Stimulated activated CD8-positive, alpha-beta memory T cell treated with anti-CD3 and anti-CD28 coated beads, Interleukin-12 subunit alpha, Interleukin-12 subunit beta, amount 100 ng/mL, for 4 hours (primary cell): ENCODE data around the gene SHKBP1.

Experiments
- DNase-seq: peaks from one replicate; pipeline ENCODE4 v3.0.0-alpha.2; 2020; ENCODE audit warnings: low read depth

SHKBP1 gene

DNA sequence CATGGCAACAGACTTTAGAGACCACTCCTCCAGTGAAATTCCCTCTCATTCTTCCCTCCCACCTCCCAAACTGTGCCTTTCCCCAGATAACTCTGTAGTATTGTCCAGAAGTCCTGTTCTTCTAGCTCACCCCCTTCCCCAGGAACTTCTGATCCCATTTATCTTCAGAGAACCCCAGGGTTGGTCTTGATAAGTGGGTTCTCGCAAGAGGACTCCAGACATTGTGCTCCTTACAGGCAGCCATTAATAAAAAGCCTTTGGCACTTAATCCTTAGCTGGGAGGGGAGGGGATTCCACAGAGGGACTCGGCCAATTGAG lies 26.4 kb downstream of the SHKBP1 start:
- DNase-seq: no peak

DNA sequence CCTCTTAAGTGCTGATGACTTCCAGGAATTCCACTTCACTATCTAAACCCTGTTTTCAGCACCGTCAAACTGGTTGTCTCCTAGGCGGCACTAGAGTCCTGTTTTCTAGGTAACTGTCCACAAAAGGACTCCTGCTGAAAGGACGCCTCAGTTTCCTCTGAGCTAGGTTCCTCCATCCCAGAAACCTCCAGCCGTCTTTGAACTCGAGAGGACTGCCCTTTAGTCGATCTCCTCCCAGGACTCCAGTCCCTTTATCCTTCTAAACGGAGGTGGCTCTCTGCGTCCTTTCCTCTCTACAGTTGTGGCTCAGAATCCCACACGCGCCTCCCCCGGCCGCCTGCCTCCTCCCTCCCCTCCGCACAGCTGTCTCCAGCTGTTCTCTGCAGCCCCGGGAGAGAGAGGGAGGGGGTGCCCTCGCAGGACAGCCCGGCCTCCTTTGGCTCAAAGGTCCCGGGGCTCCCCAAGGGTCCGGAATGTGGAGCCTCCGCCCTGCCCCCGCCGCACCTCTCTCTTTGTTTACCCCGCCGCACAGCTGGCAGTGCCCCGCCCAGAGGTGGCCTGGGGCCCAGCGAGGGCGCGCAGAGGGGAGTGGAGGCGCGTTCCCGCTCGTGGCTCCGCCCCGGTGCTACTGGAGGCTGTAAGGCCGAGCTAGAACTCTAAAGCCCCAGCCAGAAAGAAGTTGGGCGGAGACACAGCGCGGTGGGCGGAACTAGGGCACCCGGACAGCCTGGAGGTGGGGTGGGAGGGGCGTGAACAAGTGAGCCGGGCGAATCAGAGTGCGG lies 26.9 kb downstream of the SHKBP1 start:
- peak; percentile 88 for DNase-seq

DNA sequence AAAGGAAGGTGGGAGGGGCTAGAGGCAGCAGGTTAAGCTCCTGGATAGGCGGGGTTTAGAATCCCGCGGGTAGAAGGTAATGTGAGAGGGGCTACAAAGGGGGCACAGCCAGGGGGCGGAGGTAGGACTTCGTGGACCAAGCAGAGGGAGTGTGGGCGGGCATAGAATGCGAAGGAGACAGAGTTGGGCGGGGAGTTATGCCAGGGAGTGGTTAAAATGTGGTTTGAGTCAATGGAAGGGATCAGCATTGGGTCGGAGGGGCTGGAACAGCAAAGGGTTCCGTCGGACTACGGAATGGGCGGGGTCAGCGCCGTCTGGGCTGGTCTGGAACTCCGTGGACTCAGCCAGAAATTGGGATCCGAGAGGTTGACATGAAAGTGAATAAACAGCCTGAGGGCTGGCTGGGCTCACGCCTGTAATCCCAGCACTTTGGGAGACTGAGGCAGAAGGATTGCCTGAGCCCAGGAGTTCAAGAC lies 27.5 kb downstream of the SHKBP1 start:
- DNase-seq: no peak

DNA sequence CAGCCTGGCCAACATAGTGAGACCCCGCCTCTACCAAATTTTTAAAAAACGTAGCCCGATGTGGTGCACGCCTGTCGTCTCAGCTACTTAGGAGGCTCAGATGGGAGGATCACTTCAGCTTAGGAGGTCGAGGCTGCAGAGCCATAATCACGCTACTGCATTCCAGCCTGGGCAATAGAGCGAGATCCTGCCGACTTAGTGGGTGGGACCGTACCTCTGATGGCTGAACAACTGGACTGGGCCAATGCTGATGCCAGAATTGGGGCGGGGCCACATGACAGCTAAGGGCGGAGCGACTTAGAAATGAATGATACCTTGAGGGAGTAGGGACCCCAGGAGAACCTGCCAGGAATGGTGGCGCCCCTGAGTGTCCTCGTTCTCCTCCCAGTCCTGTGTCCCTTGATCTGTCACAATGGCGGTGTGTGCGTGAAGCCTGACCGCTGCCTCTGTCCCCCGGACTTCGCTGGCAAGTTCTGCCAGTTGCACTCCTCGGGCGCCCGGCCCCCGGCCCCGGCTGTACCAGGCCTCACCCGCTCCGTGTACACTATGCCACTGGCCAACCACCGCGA lies 28.1 kb downstream of the SHKBP1 start:
- no peak for DNase-seq

DNA sequence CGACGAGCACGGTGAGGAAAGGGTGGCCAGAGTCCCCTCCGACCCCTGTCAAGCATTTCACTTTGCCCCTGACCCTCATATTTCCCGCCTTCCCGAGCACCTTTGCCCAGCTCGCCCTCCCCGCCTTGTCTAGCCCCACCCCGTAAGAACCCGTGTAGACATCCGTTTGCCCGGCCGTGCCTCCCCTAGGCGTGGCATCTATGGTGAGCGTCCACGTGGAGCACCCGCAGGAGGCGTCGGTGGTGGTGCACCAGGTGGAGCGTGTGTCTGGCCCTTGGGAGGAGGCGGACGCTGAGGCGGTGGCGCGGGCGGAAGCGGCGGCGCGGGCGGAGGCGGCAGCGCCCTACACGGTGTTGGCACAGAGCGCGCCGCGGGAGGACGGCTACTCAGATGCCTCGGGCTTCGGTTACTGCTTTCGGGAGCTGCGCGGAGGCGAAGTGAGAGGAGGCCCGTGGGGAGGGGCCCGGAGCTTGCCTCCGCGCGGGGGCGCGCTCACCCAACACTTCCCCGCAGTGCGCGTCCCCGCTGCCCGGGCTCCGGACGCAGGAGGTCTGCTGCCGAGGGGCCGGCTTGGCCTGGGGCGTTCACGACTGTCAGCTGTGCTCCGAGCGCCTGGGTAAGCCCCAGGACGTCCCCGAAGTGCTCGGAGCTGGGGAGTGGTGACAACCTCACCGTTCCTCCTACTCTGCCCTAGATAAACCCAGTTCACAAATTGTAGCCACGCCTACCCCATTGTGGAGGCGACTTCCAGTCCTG lies 28.7 kb downstream of the SHKBP1 start:
- peak; percentile 75 for DNase-seq

DNA sequence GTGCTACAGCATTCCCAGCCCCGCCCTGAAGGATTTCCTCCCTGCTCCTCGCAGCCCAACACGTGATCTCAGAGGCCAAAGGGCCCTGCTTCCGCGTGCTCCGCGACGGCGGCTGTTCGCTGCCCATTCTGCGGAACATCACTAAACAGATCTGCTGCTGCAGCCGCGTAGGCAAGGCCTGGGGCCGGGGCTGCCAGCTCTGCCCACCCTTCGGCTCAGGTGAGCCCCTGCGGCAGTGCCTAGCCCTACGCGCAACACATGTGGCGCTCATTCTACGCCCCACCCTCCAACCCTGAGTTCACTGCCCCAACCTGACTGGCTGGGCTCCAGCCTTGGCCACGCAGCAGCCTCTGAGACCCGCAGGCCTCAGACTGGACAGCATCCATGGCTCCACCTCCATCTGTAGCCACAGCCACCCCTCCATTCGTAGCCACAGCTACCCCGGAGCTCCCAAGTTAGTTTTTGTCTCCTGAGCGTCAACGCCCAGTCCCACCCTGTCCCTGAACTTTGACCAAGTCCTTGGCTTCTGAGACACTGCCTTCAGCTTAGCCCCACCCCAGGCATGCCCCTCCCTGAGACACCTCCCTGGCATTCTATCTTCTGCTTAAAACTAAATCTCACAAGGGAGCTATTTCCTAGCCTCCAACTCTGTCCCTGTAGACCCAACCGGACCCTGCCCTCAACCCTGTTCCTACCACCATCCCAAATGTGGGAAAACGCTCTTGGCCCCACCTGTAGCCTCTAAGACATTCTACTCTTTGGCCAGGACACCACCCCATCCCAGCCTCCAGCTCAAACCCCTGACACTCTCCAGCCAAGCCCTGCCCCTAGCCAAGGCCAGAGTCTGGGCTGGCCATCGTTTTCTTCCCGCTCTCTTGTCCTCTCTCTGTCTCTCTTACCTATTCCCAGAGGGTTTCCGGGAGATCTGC lies 30.9 kb downstream of the SHKBP1 start:
- DNase-seq: no peak

DNA sequence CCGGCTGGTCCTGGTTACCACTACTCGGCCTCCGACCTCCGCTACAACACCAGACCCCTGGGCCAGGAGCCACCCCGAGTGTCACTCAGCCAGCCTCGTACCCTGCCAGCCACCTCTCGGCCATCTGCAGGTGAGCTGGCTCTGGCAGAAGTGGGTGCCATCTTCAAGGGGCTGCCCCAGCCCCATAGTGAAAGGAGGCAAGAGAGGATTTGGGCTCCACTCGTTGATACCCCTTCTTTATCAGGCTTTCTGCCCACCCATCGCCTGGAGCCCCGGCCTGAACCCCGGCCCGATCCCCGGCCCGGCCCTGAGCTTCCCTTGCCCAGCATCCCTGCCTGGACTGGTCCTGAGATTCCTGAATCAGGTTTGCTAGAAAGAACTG lies 31.6 kb downstream of the SHKBP1 start:
- DNase-seq: no peak

DNA sequence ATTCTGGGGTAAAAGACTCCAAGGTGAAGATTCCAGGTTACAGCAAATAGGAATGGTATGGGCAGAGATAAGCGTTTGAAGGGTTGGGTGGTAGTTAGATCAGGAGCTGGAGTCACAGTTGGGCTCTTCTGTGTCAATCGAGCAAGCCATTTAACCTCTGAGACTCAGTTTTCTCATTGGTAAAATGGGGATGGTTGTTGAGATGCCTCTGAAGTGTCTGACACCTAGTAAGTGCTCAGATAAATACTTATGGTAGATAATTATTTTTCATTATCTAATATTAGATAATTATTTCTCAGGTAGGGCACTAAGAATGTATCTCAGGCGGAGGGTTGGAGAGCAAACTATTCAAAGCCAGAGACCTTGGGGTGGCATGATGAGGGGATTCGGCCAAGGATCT lies 32.3 kb downstream of the SHKBP1 start:
- no peak for DNase-seq

DNA sequence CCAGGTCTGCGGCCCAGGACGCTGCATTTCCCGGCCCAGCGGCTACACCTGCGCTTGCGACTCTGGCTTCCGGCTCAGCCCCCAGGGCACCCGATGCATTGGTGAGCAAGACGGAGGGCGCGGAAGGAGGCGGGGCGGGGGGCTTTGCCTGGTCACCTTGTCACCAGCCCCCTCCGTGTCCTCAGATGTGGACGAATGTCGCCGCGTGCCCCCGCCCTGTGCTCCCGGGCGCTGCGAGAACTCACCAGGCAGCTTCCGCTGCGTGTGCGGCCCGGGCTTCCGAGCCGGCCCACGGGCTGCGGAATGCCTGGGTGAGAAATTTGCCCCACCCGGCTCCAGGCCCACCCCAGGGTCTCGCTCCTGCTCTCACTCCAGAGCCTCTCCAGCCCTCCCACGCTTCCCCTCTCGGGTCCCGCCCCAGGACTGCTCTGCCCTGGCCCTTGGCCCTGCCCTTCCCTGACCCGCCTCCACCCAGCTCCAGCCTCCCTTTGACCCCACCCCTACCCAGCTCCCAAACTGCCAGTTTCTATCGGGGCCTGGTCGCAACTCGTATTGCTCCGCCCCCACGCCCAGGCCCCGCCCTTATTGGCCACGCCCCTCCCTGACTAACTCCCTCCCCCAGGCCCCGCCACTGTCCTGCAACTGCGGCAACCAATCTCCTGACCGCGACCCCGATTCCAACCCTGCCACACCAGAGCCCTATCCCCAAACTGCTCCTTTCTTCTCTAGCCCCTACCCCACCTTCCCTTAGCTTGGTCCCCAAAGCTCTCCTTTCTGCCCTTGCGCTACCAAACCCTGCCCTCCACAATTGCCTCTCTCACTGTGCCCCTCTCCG lies 33.1 kb downstream of the SHKBP1 start:
- DNase-seq: peak; percentile 79

DNA sequence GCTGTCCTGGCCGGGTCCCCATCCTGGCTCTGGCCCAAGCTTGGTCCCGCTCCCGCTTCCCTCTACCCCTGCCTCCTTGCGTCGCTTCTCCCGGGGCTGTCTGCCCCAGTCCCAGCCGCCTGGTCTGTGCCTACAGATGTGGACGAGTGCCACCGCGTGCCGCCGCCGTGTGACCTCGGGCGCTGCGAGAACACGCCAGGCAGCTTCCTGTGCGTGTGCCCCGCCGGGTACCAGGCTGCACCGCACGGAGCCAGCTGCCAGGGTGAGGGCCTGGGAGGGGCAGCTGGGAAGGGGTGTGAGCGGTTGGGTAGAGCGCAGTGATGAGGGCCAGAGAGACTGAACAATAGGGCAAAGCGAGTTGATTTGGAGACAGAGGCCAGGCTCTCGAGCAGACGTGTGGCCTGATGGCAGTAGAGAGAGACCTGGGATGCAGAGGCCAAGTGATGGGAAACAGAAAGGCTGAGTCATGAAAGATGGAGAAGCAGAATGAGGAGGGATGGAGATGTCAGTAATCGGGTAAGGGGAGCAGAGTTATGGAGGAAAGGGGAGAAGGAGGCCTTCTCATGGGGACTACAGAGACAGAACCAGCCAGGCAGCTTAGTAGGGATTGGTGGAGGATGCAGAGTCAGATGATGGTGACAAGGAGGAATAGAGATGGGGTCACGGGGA lies 33.9 kb downstream of the SHKBP1 start:
- peak; percentile 39 for DNase-seq

DNA sequence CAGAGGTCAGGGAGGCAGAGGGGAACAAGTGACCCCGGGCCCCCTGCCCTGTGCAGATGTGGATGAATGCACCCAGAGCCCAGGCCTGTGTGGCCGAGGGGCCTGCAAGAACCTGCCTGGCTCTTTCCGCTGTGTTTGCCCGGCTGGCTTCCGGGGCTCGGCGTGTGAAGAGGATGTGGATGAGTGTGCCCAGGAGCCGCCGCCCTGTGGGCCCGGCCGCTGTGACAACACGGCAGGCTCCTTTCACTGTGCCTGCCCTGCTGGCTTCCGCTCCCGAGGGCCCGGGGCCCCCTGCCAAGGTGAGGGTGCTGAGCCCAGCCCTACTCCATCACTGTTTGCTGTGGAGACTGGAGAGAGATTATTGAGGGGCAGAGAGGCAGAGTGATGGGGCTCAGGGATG lies 34.4 kb downstream of the SHKBP1 start:
- DNase-seq: no peak

DNA sequence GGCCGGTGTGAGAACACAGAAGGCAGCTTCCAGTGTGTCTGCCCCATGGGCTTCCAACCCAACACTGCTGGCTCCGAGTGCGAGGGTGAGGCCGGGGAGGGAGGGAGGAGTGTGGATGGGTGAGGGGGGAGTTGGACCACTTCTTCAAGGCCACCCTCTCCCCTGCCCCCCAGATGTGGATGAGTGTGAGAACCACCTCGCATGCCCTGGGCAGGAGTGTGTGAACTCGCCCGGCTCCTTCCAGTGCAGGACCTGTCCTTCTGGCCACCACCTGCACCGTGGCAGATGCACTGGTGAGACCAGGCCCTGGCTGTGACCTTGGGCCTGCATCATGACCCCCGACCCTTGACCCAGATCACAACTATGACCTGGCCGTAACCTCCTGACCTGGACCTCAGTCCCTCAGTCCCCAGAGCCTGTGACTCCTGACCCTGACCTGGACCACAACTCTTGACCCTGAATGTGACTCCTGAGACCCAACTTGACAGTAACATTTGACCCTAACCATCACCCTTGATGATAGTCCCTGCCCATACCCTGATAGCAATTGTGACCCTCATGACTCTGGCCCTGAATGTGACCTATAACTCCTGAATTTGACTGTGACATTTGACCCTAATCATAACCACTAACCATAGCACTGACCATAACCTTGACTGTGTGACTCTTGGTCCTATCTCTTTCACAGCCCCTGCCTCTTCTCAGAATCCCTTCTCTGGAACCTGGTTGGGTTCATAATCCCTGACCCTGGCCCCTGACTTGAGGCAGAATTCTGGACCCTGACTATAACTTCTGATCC lies 35.4 kb downstream of the SHKBP1 start:
- no peak for DNase-seq

DNA sequence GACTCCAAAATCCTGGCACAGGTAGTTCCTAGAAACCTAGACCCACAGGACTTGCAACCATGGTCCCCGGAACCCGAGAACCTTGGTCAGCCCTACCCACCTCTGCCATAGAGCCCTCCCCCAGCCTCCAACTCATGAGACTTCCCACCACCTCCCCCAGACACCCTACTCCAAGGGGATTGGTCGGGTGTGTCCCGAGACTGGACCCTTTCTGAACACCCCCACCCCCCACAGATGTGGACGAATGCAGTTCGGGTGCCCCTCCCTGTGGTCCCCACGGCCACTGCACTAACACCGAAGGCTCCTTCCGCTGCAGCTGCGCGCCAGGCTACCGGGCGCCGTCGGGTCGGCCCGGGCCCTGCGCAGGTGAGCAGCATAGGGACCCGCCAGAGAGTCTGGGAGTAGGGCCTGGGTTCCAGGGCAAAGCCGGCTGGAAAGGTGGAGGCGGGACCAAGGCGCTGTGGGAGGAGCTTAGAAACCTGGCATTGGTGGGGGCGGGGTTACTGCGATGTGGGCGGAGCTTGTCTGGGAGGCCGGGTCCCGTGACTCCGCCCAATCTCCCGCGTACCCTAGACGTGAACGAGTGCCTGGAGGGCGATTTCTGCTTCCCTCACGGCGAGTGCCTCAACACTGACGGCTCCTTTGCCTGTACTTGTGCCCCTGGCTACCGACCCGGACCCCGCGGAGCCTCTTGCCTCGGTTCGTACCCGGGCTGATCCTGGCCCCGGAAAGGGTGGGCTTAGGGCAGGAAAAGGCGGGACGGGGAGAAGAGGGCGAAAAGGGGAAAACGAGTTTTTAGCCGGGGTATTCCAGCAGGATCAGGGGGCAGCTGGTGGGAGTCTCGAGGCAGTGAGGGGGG lies 36.4 kb downstream of the SHKBP1 start:
- DNase-seq: peak; percentile 58

DNA sequence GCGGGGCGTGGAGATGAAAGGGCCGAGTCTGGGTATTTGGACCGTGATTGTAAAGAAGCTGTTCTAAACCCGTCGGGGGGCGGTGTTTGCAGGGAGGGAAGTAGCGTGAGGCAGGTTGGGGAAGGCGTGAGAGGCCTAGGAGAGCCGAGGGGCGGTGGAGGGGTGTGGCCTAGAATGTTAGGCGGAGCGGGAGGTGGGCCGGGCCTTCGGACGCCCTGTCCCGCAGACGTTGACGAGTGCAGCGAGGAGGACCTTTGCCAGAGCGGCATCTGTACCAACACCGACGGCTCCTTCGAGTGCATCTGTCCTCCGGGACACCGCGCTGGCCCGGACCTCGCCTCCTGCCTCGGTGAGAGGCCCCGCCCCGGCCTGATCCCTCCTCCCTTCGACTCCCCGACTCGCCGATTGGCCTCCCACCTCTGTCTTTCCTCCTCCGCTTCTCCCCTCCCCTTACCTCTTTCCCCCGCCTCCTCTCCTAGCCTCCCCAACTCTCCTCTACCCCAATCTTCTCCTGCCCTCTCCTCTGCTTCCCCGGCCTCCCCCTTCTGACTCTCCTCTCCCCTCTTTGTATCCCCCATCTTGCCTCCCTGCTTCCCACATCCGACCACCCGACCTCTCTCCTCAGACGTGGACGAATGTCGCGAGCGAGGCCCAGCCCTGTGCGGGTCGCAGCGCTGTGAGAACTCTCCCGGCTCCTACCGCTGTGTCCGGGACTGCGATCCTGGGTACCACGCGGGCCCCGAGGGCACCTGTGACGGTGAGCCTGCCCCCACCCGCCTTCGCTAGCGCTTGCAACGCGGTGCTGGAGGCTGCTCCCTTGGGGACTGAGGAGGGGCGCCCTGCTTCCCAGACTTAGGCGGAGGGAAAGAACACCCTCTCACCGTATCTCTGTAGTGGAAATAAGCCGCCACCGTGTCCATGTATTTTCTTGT lies 37.3 kb downstream of the SHKBP1 start:
- DNase-seq: peak; percentile 78

DNA sequence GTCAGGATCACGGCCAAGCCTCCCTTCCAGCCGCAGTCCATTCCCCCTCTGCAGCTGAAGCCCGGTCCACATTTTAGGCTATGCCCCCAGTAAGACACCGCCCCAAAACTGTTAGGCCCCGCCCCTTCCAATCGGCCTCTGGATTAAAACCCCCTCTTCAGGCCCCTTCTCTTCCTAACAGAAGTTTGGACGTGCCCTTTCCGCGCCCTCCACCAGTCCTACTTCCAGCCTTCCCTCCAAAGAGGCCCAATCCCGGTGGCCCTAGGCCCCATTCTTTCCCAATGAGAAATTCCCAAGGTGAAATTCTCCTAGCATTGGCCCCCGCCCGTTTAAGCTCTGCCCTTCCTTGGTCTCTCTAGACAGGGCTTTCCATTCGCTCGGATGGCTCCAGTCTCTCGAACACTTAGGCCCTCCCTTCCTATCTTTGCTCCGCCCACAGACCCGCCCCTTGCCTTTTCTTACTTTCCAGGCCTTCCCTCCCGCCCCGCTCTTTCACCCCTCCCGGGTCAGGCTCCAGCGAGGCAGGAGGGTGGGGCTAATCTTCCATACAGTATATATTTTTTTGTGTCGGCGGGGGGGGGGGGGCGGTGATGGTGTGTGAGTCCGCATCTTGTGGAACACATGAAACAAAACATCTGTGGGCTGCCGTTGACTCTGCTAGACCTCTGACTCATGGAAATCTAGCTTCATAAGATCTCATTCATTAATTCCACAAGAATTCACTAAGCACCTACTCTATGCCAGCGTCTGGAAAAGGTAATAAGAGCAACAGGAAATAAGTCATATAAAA lies 38.1 kb downstream of the SHKBP1 start:
- peak; percentile 82 for DNase-seq

DNA sequence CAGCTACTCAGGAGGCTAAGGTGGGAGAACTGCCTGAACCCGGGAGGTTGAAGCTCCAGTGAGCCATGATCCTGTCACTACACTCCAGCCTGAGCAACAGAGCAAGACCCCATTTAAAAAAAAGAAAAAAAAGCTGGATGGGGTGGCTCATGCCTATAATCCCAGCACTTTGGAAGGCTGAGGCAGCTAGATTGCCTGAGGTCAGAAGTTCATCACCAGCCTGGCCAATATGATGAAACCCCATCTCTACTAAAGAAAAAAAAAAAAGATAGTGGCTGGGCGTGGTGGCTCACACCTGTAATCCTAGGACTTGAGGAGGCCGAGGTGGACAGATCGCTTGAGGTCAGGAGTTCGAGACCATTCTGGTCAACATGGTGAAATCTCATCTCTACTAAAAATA lies 39.5 kb downstream of the SHKBP1 start:
- DNase-seq: no peak

DNA sequence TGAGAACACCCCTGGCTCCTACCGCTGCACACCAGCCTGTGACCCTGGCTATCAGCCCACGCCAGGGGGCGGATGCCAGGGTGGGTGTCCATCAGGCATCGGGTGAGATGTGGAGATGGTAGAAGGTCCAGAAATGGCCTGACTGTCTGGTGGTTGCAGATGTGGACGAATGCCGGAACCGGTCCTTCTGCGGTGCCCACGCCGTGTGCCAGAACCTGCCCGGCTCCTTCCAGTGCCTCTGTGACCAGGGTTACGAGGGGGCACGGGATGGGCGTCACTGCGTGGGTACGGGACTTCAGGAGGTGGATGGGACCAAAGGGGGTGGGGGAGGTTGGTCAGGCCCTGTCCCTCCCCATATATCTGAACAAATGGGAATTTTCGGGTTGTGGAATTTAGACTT lies 40.3 kb downstream of the SHKBP1 start:
- DNase-seq: no peak
